Renal pelvis (tissue), 4 donors: ENCODE results near the gene TTF2. TPM values are rescaled to one million over a fixed set of nuclear protein-coding genes. Genes with fewer than 3 reads are reported as not detected.
"Not testable (repeated sequence)": the region's sequence is repeated elsewhere in the genome, so short reads cannot be mapped to it uniquely, and the experiment has no call there.

Source experiments
- DNase-seq: peaks from one replicate; pipeline ENCODE4 v3.0.0-alpha.2; 2013
- polyA plus RNA-seq, 3 donors: library from polyadenylated mRNA; unstranded; fragments of 120-200 nt; gene quantifications; one replicate each; pipeline ENCODE4 v1.2.1, GENCODE V29; 2013; ENCODE audit not compliant: insufficient read length in 3 of 3

TTF2 gene
- polyA plus RNA-seq, 3 donors = 18.8 to 27.2 (median 24.8) TPM

GRCh38 chr1:117147856-117148588, 87.9 kb downstream of the TTF2 start:
- DNase-seq = no peak

- DNase-seq = no peak
Observed at GRCh38 chr1:117150316-117150715, 90.2 kb downstream of the TTF2 start.

GRCh38 chr1:117151305-117151704, 91.2 kb downstream of the TTF2 start:
- DNase-seq = not testable (repeated sequence)

Other genes starting within 250 kb of the TTF2 start
- 10 to 100 TPM; 45.3 to 53.3 (median 48.9) TPM for gene PTGFRN, start 150.4 kb upstream of the TTF2 start, polyA plus RNA-seq
- 1 to 10 TPM; 1.8 to 4.0 (median 2.0) TPM for gene CD101, start 58.6 kb upstream of the TTF2 start, polyA plus RNA-seq
- 10 to 100 TPM; 19.6 to 29.3 (median 28.8) TPM for gene TRIM45, start 61.4 kb downstream of the TTF2 start, polyA plus RNA-seq
- 10 to 100 TPM; 16.7 to 32.1 (median 25.0) TPM for gene VTCN1, start 150.6 kb downstream of the TTF2 start, polyA plus RNA-seq